ENCODE results near the gene ILDR2.
"Not testable (repeated sequence)": the region's sequence is repeated elsewhere in the genome, so short reads cannot be mapped to it uniquely, and the experiment has no call there.

The ILDR2 gene

GRCh38 chr1:166888373-166889111 lies 86.8 kb downstream of the ILDR2 start:
- no peak for DNase-seq (ENCODE audit: low spot score)

- no peak for DNase-seq (ENCODE audit: low spot score)
These were observed 90.4 kb downstream of the ILDR2 start for GRCh38 chr1:166884971-166885370.

- DNase-seq (ENCODE audit: low spot score), result peak; percentile 74
These were observed 91.2 kb downstream of the ILDR2 start for GRCh38 chr1:166884040-166884642.

GRCh38 chr1:166882893-166883292 lies 92.4 kb downstream of the ILDR2 start:
- no peak for DNase-seq (ENCODE audit: low spot score)

- not testable (repeated sequence) for DNase-seq (ENCODE audit: low spot score)
These were observed 97.0 kb downstream of the ILDR2 start for GRCh38 chr1:166878173-166878917.

- no peak for DNase-seq (ENCODE audit: low spot score)
These were observed 98.9 kb downstream of the ILDR2 start for GRCh38 chr1:166876540-166876838.

- peak; percentile 94 for DNase-seq (ENCODE audit: low spot score)
These were observed 99.4 kb downstream of the ILDR2 start, which contains the start of gene TADA1 for GRCh38 chr1:166875734-166876539. Gene TADA1 (minus strand): TSS chr1:166876264. CDS start chr1:166876233, 31 bp downstream.

GRCh38 chr1:166875302-166875733 lies 100.0 kb downstream of the ILDR2 start:
- DNase-seq (ENCODE audit: low spot score), result no peak

- no peak for DNase-seq (ENCODE audit: low spot score)
These were observed 100.9 kb downstream of the ILDR2 start for GRCh38 chr1:166874464-166874863.

GRCh38 chr1:166870584-166870983 lies 104.8 kb downstream of the ILDR2 start:
- no peak for DNase-seq (ENCODE audit: low spot score)

- no peak for DNase-seq (ENCODE audit: low spot score)
These were observed 105.8 kb downstream of the ILDR2 start for GRCh38 chr1:166869318-166870099.

- no peak for DNase-seq (ENCODE audit: low spot score)
These were observed 106.7 kb downstream of the ILDR2 start for GRCh38 chr1:166868639-166869038.

GRCh38 chr1:166865926-166866325 lies 109.4 kb downstream of the ILDR2 start:
- DNase-seq (ENCODE audit: low spot score), result no peak

- peak; percentile 31 for DNase-seq (ENCODE audit: low spot score)
These were observed 115.7 kb downstream of the ILDR2 start for GRCh38 chr1:166859597-166859996.

- DNase-seq (ENCODE audit: low spot score), result no peak
These were observed 116.5 kb downstream of the ILDR2 start for GRCh38 chr1:166858726-166859419.

Measured in germinal center (tissue), 1 donor.